ENCODE data around the gene CUL7. TPM values are rescaled to one million over a fixed set of nuclear protein-coding genes. Genes with fewer than 3 reads are reported as not detected.
"Not testable (repeated sequence)": the region's sequence is repeated elsewhere in the genome, so short reads cannot be mapped to it uniquely, and the experiment has no call there.

Gene CUL7
- total RNA-seq, 8 experiments from 2014 or later: 14.4 to 33.7 (median 25.1) TPM

GRCh38 chr6:43089467-43089866 is 35.8 kb upstream of the CUL7 start:
- 15 to 68% (median 47%) methylated on average over 1 to 4 of the region's 4 CpGs; no CpG with 5 or more reads in 3 of the 10 experiments for WGBS, 10 experiments
- no peak overlapping the region for H3K4me3 ChIP-seq

GRCh38 chr6:43088654-43089056 is 35.0 kb upstream of the CUL7 start:
- 67 to 100% (median 86%) methylated on average over 1 to 3 of the region's 4 CpGs; no CpG with 5 or more reads in 4 of the 10 experiments for WGBS, 10 experiments
- no peak for ATAC-seq (replicated peaks in 6 of 8)
- Histone ChIP-seq H3K4me3 (no peak overlapping the region), H3K27ac (no peak overlapping the region), H3K4me1 (replicated peaks in 1 of 2) (peaks cover 25 to 33% of the 10 kb centered on the region in 2 donors)
- in situ Hi-C loops (cut with MboI; ENCODE audit: low pct_unique_long_range_greater_than_20kb in 2 of 9, low sequenced_read_pairs in 9 of 9, unreplicated experiment in 9 of 9): no loop called here

More at GRCh38 chr6:43089467-43089866, 35.8 kb upstream of the CUL7 start:
- H3K4me1 ChIP-seq (replicated peaks in 1 of 2): peaks cover 25 to 40% of the 10 kb centered on the region in 2 donors
- H3K27ac ChIP-seq: no peak overlapping the region
- peak in 5 of 8 experiments; percentile 21 to 40 (median 34) for ATAC-seq (replicated peaks in 6 of 8)
- in situ Hi-C loops (cut with MboI; ENCODE audit: low pct_unique_long_range_greater_than_20kb in 2 of 9, low sequenced_read_pairs in 9 of 9, unreplicated experiment in 9 of 9): no loop called here

GRCh38 chr6:43086022-43086658 is 32.5 kb upstream of the CUL7 start:
- 80 to 100% (median 88%) methylated on average over 2 to 3 of the region's 8 CpGs; no CpG with 5 or more reads in 7 of the 10 experiments for WGBS, 10 experiments
- in situ Hi-C loops (cut with MboI; ENCODE audit: low pct_unique_long_range_greater_than_20kb in 2 of 9, low sequenced_read_pairs in 9 of 9, unreplicated experiment in 9 of 9): no loop called here
- H3K4me1 ChIP-seq (replicated peaks in 1 of 2): peaks cover 16 to 20% of the 10 kb centered on the region in 2 donors

DNA sequence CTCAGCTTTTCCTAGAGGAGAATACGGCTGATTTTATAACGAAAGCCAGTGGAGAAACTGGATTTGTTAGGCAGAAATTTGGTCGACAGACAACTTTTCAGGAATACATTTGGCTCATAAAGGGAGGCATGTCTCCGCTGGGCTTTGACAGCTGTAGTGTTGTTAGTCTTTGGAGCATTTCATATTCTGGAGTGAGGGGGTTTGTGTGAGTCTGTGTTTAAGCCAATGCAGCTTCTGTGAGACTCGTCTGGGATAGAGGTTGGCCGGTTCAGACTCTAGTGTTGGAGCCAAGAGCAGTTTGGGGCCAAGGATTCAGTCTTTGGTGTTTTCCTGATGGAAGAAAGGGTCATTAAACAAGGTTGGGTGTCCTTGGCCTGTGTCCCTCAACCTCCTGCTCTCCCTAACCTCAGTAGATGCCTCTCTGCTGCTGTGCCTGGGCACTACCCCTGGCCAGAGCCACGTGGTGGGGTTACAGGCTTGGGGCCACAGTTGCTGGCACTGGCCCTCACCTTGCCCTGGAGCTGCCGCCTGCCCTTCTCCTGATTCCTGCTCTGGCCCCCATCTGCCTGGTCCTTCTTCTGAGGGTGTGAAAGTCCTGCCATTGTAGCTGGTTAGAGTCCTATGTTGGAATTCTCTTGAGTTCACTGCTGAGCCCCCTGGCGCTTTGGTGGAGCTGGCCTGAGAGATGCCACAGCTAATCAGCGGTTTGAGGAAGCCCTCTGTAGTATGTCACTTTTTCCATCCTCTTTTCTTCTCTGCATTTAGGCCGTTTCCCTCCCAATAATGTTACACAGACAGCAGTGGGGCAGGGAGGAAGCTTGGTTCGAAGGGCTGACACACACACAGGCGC is 29.4 kb upstream of the CUL7 start:
- 42 to 87% (median 74%) methylated on average over 3 to 9 of the region's 13 CpGs; no CpG with 5 or more reads in 2 of the 10 experiments for WGBS, 10 experiments

More at GRCh38 chr6:43086022-43086658, 32.5 kb upstream of the CUL7 start:
- Histone ChIP-seq H3K4me3 (no peak overlapping the region), H3K27ac (no peak overlapping the region)
- peak in 1 of 8 experiments; percentile 25 for ATAC-seq (replicated peaks in 6 of 8)

GRCh38 chr6:43081922-43082321 is 28.3 kb upstream of the CUL7 start:
- peaks cover 10 to 15% of the 10 kb centered on the region in 2 donors for H3K4me1 ChIP-seq (replicated peaks in 1 of 2)
- H3K27ac ChIP-seq; in situ Hi-C loops (cut with MboI; ENCODE audit: low pct_unique_long_range_greater_than_20kb in 2 of 9, low sequenced_read_pairs in 9 of 9, unreplicated experiment in 9 of 9); H3K4me3 ChIP-seq: not testable (repeated sequence)
- WGBS, 10 experiments: 0 to 100% (median 91%) methylated on average over 1 to 9 of the region's 9 CpGs; no CpG with 5 or more reads in 2 of the 10 experiments
- ATAC-seq (replicated peaks in 6 of 8): peak in 2 of 8 experiments; percentile 28 to 33

More for the DNA sequence above, 29.4 kb upstream of the CUL7 start:
- ATAC-seq (replicated peaks in 6 of 8): peak in 1 of 8 experiments; percentile 85
- Histone ChIP-seq H3K4me3 (no peak overlapping the region), H3K4me1 (replicated peaks in 1 of 2) (peaks cover 2 to 6% of the 10 kb centered on the region in 2 donors), H3K27ac (no peak overlapping the region)
- in situ Hi-C loops (cut with MboI; ENCODE audit: low pct_unique_long_range_greater_than_20kb in 2 of 9, low sequenced_read_pairs in 9 of 9, unreplicated experiment in 9 of 9): no loop called here

DNA sequence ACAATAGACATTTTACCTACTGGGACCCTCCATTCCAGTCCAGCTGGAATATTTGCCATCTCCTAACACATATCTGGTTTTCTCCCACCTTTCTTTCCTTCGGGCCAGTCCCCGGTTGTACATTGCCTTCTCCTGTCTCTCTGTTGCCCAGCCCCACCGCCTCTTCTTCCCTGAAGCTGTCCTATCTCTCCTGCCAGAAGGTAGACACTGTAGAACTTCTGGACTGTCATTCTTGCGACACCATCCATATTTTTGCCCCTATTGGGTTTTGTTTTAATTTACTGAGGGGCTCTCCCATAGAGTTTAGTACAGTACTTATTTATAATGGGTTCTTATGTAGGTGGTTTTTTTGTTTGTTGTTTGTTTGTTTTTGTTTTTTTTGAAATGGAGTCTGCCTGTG is 27.4 kb upstream of the CUL7 start:
- no peak overlapping the region for H3K4me3 ChIP-seq
- H3K4me1 ChIP-seq (replicated peaks in 1 of 2): peaks cover 10 to 15% of the 10 kb centered on the region in 2 donors
- in situ Hi-C loops (cut with MboI; ENCODE audit: low pct_unique_long_range_greater_than_20kb in 2 of 9, low sequenced_read_pairs in 9 of 9, unreplicated experiment in 9 of 9): no loop called here
- ATAC-seq (replicated peaks in 6 of 8): no peak
- WGBS, 10 experiments: 69 to 100% (median 89%) methylated on average over 1 to 4 of the region's 4 CpGs; no CpG with 5 or more reads in 4 of the 10 experiments
- H3K27ac ChIP-seq: no peak overlapping the region

GRCh38 chr6:43078691-43079090 is 25.0 kb upstream of the CUL7 start:
- Histone ChIP-seq H3K4me3 (no peak overlapping the region), H3K27ac (no peak overlapping the region), H3K4me1 (replicated peaks in 1 of 2) (peaks cover 19 to 25% of the 10 kb centered on the region in 2 donors)
- no peak for ATAC-seq (replicated peaks in 6 of 8)
- 0 to 100% (median 60%) methylated on average over 1 to 2 of the region's 2 CpGs; no CpG with 5 or more reads in 3 of the 10 experiments for WGBS, 10 experiments
- in situ Hi-C loops (cut with MboI; ENCODE audit: low pct_unique_long_range_greater_than_20kb in 2 of 9, low sequenced_read_pairs in 9 of 9, unreplicated experiment in 9 of 9): loop anchor here in 4 of 9 experiments (10.0 kb wide), 3 partner anchors 46 to 66 kb away; no protein-coding TSS in a partner anchor

- 50 to 80% (median 78%) methylated on average over 1 to 3 of the region's 6 CpGs; no CpG with 5 or more reads in 7 of the 10 experiments for WGBS, 10 experiments
- peaks cover 19 to 25% of the 10 kb centered on the region in 2 donors for H3K4me1 ChIP-seq (replicated peaks in 1 of 2)
- in situ Hi-C loops (cut with MboI; ENCODE audit: low pct_unique_long_range_greater_than_20kb in 2 of 9, low sequenced_read_pairs in 9 of 9, unreplicated experiment in 9 of 9): loop anchor here in 4 of 9 experiments (10.0 kb wide), 3 partner anchors 47 to 67 kb away; no protein-coding TSS in a partner anchor
- peak overlapping the region in 4 of 5 donors; percentile 62 to 87 (median 78) for H3K4me3 ChIP-seq
- H3K27ac ChIP-seq: no peak overlapping the region
- peak in 2 of 8 experiments; percentile 5 to 6 for ATAC-seq (replicated peaks in 6 of 8)
Observed at GRCh38 chr6:43077981-43078511, 24.4 kb upstream of the CUL7 start.

DNA sequence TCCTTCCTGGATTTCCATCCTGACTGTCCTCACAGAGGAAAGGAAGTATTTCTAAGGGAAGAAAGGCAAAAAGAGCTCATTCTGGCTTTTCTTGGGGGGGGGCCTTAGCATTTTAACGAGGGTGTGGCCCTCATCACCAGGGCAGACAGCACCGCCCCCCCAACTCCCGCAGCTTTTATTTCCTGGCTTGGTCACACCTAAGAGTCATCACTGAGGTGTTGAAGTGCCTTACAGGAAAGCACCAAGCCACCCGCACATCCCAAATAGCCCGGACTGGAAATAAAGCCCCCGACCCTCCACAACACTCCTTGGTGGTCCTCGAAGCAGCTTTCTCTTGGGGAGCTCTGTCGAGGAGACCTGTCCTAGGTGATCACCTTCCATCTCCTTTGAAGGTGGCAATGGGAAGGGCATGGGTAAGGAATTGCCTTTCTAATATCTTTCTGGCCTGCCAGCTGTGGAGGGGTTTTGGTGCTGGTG is 23.7 kb upstream of the CUL7 start:
- Histone ChIP-seq H3K27ac (no peak overlapping the region), H3K4me3 (peak overlapping the region; percentile 46 to 87 (median 70)), H3K4me1 (replicated peaks in 1 of 2) (peaks cover 19 to 25% of the 10 kb centered on the region in 2 donors)
- ATAC-seq (replicated peaks in 6 of 8): no peak
- in situ Hi-C loops (cut with MboI; ENCODE audit: low pct_unique_long_range_greater_than_20kb in 2 of 9, low sequenced_read_pairs in 9 of 9, unreplicated experiment in 9 of 9): loop anchor here in 4 of 9 experiments (10.0 kb wide), 3 partner anchors 47 to 67 kb away; no protein-coding TSS in a partner anchor
- WGBS, 10 experiments: 0 to 7% (median 6%) methylated on average over 1 to 7 of the region's 8 CpGs; no CpG with 5 or more reads in 3 of the 10 experiments

- H3K4me1 ChIP-seq (replicated peaks in 1 of 2): peaks cover 19 to 25% of the 10 kb centered on the region in 2 donors
- in situ Hi-C loops (cut with MboI; ENCODE audit: low pct_unique_long_range_greater_than_20kb in 2 of 9, low sequenced_read_pairs in 9 of 9, unreplicated experiment in 9 of 9): loop anchor here in 4 of 9 experiments (10.0 kb wide), 3 partner anchors 48 to 68 kb away; no protein-coding TSS in a partner anchor
- ATAC-seq (replicated peaks in 6 of 8): peak; percentile 30 to 61 (median 54)
- peak overlapping the region; percentile 46 to 87 (median 70) for H3K4me3 ChIP-seq
- 0 to 10% (median 2%) methylated on average over 2 to 50 of the region's 72 CpGs; no CpG with 5 or more reads in 4 of the 10 experiments for WGBS, 10 experiments
- peak overlapping the region; percentile 42 to 52 for H3K27ac ChIP-seq
Observed at GRCh38 chr6:43076464-43077332, 23.0 kb upstream of the CUL7 start.

DNA sequence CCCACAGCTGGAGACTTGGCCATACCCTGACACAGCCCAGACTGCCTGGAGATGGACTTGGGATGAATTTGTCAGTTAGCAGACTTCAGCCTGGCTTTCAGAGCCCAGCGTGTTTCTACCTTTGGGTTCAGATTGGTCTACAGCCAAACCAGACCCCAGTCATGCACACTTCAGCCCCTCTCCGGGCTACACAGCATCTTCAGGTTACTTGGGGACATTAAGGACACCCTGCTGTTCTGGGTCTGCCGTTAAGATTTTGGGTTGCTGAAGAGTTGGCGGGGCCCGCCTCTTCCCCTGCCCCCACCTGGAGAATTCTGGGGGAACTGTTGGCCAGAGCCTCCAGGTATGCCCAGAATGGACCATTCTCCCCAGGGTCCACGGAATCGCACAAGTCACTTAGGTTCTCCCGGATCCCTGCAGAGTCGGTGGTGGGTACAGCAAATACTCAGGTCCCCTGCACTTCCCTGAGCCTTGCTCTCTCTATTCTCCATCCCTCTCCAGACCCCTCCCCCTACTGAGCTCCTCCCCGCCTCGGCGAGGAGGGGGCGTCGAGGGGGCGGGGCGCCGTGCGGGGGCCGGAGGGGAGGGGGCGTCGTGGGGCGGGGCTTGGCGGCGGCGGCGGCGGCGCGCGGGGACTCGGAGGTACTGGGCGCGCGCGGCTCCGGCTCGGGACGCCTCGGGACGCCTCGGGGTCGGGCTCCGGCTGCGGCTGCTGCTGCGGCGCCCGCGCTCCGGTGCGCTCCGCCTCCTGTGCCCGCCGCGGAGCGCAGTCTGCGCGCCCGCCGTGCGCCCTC is 22.2 kb upstream of the CUL7 start, which contains the start of gene PTK7:
Gene PTK7, plus strand, starts transcription at position 645 of the 794 bp plus-strand sequence. CDS start 175 bp downstream, outside the sequence.
- Histone ChIP-seq H3K27ac (peak within 1 kb of the TSS; percentile 42 to 52), H3K4me1 (replicated peaks in 1 of 2) (peaks cover 19 to 25% of the 10 kb centered on the region in 2 donors), H3K4me3 (peak within 1 kb of the TSS; percentile 46 to 87 (median 70))
- ATAC-seq (replicated peaks in 6 of 8): peak; percentile 45 to 92 (median 88)
- 15 to 20% methylated on average over 1 to 7 of the region's 60 CpGs; no CpG with 5 or more reads in 8 of the 10 experiments for WGBS, 10 experiments
- in situ Hi-C loops (cut with MboI; ENCODE audit: low pct_unique_long_range_greater_than_20kb in 2 of 9, low sequenced_read_pairs in 9 of 9, unreplicated experiment in 9 of 9): loop anchor here in 4 of 9 experiments (10.0 kb wide), 3 partner anchors 49 to 69 kb away; no protein-coding TSS in a partner anchor

All from motor neuron (in vitro differentiated cells).